DMS53 treated with DMSO at 0.1 percent for 48 hours (cell line): ENCODE data around the gene KIAA0586.
A peak's percentile ranks its signal among the peaks of the same experiment; 100 is the strongest.
"Not testable (repeated sequence)": the region's sequence is repeated elsewhere in the genome, so short reads cannot be mapped to it uniquely, and the experiment has no call there.

ENCODE experiments used
- DNase-seq: peaks from one replicate; lab custom pipeline; 2025; ENCODE audit not compliant: unreplicated experiment; lab: John Stamatoyannopoulos, UW

KIAA0586 gene

DNA sequence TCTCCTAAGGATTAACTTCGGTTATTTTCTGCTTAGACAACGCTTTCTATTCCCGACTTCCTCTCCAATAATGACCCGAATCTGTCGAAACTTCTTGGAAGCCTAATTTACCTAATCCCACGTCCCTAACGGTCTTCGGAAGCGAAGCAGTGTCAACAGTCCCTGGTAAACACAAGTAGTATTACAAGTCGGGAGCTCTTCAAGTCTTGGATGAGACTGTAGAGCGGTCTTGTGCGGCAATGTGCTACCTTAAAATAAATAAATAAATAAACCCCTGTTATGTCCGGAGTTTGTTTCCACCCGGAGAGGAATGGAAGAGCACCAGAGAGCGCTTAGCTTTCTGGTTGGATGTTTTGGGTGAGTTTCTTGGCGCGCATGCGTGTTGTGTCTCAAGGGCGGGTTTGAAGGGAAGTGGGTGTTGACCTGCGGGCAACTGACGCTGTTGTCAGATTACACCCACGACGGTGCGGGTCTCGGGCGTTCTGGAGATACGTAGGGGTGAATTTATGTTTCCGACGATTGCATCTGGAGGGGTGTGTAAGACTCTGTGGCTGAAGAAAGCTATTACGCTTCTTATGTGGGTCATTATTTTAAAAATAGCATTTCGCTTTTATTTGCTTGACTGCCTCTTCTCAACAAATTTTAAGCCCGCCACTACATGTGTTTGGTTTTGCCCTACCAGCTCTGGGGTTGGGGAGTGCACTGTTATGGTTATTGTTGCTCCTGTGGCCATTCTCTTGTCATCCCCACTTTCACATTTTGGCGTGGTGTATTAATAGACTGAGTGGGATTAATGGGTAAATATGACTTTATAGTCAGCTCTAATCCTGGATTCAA lies at the start of gene KIAA0586, which contains the start of gene TIMM9:
TSS of gene KIAA0586 (plus strand) at position 439 of the 837 bp plus-strand sequence. CDS start 546 bp downstream, outside the sequence.
TSS of gene TIMM9 (minus strand) at position 251 of the 837 bp plus-strand sequence. CDS start 15,586 bp downstream, outside the sequence.
- peak; percentile 85 for DNase-seq

DNA sequence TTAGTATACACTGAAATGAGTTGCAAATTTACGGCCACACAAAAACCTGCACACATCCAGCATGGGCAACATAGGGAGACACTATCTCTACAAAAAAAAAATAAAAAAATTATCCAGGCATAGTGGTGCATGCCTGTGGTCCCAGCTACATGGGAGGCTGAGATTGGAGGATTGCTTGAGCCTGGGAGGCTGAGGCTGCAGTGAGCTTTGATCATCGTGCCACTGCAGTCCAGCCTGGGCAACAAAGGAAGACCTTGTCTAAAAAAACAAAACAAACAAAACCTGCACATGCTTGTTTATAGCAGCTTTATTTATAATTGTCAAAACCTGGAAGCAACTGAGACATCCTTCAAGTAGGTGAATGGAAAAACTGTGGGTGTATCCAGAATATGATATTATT lies 36.7 kb upstream of the KIAA0586 start:
- no peak for DNase-seq

DNA sequence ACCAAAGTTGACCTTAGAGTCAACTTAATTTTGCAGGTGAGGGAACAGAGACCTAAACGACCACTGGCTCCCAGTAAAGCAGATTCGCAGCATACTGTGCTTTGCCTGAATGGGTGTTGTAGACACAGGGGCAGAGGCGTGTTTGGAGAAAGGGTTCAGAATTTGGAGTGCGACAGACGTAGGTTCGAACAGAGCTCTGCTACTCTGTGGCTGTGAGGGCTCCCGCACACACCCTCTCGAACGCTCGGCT lies 32.0 kb upstream of the KIAA0586 start:
- DNase-seq, result no peak

DNA sequence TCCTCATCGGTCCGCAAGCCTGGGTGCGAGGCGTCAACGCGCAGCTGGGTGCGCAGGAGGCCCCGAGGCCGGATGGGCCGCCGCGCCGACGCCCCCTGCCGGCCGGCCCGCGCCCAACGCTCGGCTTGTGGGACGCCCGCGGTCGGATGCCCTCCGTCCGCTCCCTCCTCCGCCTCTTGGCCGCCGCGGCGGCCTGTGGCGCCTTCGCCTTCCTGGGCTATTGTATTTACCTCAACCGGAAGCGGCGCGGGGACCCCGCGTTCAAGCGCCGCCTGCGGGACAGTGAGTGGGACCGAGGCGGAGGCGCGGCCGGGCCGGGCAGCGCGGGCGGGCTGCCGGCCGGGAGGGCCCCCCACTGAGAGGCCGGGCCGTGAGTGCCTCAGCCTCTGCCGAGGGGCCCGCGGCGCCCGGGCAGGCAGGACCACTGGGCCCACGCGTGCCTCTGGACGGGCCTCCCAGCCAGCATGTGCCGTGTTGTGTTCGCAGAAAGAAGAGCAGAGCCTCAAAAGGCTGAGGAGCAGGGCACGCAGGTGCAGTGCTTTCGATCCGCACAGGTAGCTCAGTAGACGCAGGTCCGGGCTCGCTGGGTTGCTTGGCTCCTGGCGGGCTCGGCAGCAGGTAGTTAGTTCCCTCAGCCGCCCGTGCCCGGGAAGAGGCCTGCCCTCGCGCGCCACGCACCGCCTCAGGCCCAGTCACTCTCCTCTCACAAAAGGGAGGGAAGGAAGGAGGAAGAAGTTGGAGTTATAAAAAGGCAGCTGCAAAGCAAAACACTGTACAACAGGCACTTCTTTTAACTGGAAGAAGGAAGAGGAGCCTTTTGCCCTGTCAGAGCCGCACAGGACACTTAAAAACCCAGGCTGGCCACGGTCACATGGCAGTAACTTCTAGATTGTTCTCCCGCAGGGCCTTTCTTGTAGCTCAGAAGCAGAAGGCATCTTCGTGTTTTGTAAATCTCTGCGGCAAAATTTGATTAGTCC lies 31.4 kb upstream of the KIAA0586 start, which contains the start of gene TOMM20L:
TSS of gene TOMM20L (plus strand) at position 119 of the 977 bp plus-strand sequence. CDS start at position 147, 28 bp downstream.
- peak; percentile 49 for DNase-seq

DNA sequence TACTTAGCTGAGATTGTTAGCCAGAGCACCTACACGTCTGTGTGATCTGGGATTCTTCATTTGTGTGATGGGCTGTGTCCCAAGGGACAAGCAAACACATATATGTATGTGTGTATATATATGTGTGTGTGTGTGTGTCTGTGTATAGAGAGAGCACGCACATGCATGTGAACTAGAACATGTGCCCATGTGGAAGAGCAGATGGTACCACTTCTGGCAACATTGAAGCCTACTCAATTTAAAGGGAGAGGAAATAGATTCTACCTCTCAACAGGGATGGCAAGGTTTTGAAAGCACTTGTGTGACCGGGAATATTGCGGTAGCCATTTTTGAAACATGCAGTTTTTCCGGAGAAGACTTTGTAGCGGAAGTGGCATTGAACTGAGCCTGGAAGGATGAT lies 30.4 kb upstream of the KIAA0586 start:
- no peak for DNase-seq

DNA sequence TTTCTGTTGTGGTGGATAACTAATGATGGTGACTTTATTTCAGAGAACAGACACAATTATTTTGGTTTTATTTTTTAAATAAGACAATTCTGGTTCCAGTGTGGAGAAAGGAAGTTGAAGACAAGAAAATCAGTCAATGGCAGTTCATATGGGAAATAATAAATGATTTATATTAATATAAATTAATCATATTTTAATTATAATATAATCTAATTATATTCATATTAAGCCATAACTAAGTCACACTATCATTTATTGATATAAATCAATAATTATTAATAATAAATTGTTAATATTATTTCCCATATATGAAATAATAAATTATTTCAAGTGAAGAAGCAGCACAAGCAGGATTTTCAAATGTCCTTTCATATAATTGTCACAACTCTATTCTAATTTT lies 29.0 kb upstream of the KIAA0586 start:
- no peak for DNase-seq

DNA sequence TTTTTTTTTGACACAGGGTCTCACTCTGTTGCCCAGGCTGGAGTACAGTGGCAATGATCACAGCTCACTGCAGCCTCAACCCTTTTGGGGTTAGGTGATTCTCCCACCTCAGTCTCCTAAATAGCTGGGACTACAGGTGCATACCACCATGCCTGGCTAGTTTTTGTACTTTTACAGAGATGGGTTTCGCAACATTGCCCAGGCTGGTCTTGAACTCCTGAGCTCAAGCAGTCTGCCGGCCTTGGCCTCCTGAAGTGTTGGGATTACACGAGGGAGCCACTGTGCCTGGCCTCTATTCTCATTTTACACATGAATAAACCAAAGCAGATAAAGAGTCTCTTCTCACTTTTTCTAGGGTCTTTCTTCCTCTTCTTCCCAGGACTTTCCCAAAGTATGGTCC lies 28.6 kb upstream of the KIAA0586 start:
- no peak for DNase-seq

DNA sequence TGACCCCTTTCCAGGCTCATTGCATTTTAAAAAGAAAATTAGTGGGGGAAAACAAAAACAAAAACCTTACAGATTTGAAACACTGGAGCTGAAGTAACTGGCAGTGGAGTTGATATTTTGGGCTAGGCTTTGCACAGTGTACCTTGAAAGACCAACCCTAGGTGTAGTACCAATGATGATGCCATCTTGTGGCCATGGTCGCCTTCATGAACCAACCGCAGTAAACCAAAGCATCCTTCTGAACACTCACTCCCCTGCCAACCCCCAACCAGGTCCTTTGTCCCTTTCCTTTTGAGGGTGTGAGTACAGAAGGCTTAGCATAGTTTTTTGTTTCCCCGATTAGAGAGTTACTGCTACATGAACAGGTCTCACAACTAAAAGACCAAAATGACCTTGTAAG lies 25.9 kb upstream of the KIAA0586 start:
- DNase-seq, result no peak

DNA sequence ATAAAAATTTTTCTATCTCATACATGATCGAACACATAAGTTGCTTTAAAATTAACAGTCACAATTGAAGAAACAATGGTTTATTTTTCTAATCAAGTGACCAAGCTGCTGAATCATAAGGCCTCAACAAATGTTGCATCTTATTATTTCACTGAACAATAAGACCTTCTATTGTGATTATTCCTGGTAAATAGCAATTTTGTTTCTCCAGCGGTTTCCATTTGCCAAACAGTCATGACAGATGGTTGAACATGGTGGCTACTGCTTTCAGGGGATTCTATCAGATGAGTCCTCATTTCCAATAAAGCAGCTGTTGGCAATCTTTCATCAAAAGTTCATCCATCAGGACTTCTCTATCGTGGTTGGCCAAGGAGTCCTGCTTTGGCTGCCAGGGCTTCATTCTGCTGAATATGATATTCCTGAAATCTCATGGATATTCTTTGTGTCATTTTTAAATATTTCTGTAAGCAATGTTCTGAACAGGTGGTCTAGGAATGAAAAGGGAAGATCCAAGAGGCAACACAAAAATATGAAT lies 18.8 kb upstream of the KIAA0586 start:
- DNase-seq, result no peak

DNA sequence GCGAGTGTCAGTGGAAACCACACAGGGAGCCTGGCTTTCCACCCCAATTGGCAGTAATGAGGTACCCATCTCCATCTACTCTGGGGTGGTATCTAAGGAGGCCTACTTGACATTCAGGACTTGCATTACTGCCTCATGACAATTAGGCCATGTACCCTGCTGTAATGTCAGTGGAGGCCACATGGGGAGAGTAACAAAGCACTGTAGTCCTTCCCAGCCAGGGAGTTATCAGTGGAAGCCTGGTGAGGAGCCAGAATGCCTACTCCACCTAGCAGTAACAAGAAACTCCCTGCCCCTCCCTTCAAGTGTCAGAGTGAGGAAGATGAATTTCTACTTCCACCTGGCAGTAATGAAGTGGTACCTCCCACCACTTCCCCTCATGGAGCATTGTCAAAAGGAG lies 12.7 kb upstream of the KIAA0586 start:
- no peak for DNase-seq

DNA sequence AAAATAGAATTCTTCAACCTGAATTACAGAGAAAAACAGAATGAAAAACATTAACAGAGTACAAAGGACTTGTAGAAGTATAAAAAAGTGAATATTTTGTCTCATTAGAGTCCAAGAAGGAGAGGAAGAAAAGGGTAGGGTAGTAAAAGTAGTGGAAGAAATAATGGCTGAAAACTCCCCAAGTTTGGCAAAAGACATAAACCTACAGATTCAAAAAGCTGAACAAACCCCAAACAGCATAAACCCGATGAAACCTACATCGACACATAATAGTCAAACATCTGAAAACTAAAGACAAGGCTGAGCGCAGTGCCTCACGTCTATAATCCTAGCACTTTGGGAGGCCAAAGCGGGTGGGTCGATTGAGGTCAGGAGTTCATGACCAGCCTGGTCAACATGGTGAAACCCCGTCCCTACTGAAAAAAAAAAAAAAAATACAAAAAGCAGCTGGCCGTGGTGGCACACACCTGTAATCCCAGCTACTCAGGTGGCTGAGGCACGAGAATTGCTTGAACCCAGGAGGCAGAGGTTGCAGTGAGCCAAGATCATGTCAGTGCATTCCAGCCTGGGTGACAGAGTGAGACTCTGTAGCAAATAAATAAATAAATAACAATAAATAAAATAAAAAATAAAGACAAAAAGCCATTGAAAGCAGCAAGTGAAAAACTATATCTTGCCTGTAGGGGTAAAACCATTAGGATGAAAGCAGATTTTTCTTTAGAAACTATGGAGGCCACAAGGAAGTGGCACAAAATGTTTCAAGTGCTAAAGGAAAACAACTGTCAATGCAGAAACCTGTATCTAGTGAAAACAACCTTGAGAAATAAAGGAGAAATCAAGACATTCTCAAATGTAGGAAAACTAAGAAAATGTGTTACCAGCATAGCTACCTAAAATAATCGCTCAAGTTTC lies 11.6 kb upstream of the KIAA0586 start:
- DNase-seq, result no peak

DNA sequence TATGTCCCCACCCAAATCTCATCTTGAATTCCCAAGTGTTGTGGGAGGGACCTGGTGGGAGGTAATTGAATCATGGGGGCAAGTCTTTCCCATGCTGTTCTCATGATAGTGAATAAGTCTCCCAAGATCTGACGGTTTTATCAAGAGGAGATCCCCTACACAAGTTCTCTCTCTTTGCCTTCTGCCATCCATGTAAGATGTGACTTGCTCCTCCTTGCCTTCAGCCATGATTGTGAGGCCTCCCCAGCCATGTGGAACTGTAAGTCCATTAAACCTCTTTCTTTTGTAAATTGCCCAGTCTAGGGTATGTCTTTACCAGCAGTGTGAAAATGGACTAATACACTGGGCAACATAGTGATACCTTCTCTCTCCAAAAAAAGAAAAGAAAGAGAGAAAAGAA lies 10.6 kb upstream of the KIAA0586 start:
- not testable (repeated sequence) for DNase-seq

DNA sequence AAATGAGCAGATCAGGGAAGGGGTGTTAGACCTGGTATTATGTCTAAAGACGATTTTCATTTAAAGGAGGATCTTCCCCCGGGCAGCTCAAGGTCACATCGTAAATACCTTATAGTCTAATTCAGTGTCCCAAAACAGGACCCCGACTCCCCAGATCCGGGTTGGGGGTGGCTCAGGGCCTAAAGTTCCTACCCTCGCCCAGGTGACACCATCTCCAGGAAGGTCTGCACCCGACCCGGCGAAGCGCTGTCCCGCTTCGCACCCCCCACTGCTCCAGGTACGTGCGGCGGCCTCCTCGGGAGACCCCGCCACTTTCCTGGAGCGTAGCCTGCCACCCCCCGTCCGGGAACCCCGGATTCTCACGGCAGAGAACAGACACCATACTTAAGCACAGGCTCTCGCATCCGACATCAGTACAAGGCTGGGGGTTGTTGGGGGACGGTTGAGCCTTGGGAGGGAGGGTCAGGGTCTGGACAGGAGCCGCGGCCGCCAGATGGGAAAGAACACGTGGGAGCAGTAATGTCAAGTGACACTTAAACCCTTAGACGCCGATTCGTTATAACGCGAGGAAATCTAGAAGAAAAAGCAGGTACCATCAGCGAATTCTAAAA lies 744 bp upstream of the KIAA0586 start:
- peak; percentile 45 for DNase-seq

DNA sequence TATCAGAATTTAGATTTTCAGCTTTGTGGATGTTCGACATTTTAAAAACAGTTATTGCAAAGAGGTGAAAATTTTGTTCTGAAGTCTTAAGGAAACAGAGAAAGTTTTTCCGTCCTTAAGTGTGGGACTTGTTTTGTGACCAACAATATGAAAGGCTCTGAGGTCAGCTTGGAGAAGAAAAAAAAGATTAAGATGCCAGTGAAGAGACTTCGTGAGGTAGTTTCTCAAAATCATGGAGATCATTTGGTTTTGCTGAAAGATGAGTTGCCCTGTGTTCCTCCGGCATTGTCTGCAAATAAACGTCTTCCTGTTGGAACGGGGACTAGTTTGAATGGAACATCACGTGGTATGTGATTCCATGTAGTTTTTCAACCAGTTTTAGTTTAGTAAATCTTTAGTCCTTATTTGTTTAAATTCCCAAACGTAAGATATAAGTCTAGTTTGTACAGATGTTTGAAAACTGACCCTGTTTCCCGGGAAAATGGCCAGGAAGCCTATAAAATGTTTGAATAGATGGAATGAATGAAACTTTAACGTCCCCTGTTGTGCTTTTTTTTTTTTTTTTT lies 682 bp downstream of the KIAA0586 start:
- peak; percentile 27 for DNase-seq

DNA sequence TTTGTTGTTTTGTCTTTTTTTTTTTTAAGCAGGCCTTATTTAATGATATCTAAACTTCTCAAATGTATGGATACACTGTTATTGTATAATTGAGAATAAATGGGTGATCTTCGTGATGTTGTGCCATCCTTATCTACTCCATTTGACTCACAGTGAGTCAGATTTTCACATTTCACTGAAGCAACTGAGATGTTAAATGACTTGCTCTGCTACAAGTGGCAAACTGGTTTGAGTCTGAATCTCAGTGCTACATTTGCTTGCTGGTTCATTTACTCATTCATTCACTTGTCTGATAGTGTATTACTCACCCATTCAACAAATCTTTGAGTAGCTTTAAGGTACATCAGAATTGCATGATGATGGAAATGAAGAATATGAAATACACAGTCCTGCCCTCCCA lies 2.6 kb downstream of the KIAA0586 start:
- no peak for DNase-seq

DNA sequence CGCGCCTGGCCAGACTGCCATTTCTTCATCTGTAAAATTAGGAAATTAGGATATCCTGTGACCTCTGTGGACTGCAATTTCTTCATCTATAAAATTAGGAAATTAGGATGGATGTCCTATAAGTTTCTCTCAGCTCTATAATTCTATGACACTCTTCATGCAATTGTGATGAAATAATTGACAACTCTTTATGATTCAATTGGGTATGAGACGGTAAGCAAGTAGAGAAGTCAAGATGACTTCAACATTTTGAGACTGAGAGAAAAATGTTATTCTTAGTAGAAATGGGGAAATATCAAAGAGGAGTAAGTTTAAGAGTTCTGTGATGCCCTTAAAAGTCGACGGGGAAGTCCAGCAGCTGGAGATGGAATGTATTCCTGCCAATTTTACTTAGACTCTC lies 12.0 kb downstream of the KIAA0586 start:
- DNase-seq, result no peak

DNA sequence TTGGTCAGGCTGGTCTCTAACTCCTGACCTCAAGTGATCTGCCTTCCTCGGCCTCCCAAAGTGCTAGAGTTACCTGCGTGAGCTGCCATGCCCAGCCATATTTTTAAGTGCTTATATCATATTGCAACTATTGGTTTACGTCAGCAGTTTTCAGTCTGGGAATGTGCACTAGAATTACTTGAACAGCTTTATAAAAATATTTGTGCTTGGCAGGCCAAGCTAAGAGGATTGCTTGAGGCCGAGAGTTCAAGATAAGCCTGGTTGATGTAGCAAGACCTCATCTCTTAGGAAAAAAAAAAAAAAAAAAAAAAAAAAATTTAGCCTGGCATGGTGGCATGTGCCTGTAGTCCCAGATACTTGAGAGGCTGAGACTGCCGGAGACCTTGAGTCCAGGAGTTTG lies 17.1 kb downstream of the KIAA0586 start:
- DNase-seq, result no peak

DNA sequence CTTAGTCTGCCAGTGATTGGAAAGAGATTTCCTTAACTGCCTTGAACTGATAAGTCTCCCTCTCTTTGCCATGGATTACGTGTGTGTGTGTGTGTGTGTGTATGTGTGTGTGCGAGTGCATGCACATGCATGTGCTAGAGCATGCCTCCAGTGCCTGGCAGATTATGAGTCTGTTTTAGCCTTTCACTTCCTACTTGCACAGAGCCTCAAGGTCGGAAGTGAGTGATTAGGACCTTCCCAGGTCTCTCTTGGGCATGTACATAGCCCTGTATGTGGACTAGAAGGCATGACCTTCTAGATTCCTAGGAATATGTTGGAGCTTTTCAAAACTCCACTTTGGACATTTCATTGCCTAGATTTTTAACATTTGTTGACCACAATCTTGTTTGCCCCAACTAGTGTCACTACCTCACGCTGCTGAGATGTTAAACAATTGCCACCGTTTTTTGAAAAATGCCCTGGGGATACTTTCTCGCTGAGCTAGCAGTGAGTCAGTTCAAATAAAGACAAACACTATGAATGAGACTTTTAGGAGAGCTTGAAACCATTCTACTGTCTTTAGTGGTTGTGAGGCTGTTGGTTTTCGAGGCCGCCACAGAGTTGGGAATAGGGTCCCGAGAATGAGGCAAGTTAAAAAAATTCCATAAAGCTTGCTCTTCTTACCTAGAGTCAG lies 28.2 kb downstream of the KIAA0586 start:
- no peak for DNase-seq

DNA sequence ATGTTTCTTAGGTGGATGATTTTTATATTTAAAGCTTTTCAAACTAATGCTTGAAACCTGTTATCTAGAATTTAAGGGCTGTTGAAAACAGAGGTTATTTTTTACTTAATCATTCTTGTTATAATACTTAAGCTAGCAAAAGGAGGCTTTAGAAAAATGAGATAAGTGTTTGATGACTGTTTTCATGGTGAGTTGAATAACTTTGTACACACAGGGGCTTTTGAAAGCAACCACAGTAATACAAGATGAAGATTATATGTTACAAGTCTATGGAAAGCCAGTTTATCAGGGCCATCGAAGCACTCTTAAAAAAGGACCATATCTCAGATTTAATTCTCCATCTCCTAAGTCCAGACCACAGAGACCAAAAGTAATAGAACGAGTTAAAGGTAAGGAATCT lies 33.3 kb downstream of the KIAA0586 start:
- no peak for DNase-seq
